GM10266 (cell line): ENCODE data around the gene SLC29A1.
A peak's percentile ranks its signal among the peaks of the same experiment; 100 is the strongest.

Experiments used
- DNase-seq: peaks from one replicate; pipeline ENCODE4 v3.0.0; 2012; ENCODE audit errors: extremely low spot score
- CTCF ChIP-seq: IDR thresholded peaks from 2 replicates; pipeline ENCODE4 v1.5.1; 2012; ENCODE audit warnings: mild to moderate bottlenecking, low read depth; ENCODE audit not compliant: control insufficient read depth, insufficient read depth; ENCODE audit errors: missing control alignments

Gene SLC29A1

GRCh38 chr6:44207966-44208365 lies 15.4 kb upstream of the SLC29A1 start:
- DNase-seq: no peak

GRCh38 chr6:44211284-44211683 lies 12.1 kb upstream of the SLC29A1 start:
- no peak for DNase-seq
- no peak for TF ChIP-seq CTCF

More at GRCh38 chr6:44207966-44208365, 15.4 kb upstream of the SLC29A1 start:
- TF ChIP-seq CTCF: no peak

GRCh38 chr6:44214307-44214706 lies 9.1 kb upstream of the SLC29A1 start:
- DNase-seq: no peak
- TF ChIP-seq CTCF: no peak

- DNase-seq: no peak
- TF ChIP-seq CTCF: no peak
Measured at GRCh38 chr6:44216677-44217331, 6.6 kb upstream of the SLC29A1 start, which contains the start of gene MYMX. TSS of gene MYMX (plus strand) at chr6:44216926. CDS start at chr6:44217472, 546 bp downstream.

- TF ChIP-seq CTCF: no peak
- DNase-seq: no peak
Measured at GRCh38 chr6:44217332-44218143, 5.9 kb upstream of the SLC29A1 start.

GRCh38 chr6:44219053-44219814 lies 4.2 kb upstream of the SLC29A1 start:
- peak; percentile 88 for DNase-seq
- no peak for TF ChIP-seq CTCF
